GM18507 (cell line): Measurements from ENCODE around the gene ASIC2.

Experiments
- DNase-seq: peaks from one replicate; pipeline ENCODE4 v3.0.0; 2011; ENCODE audit warnings: low read depth; ENCODE audit not compliant: insufficient read length; ENCODE audit errors: extremely low spot score
- FAIRE-seq: peaks from 2 replicates; lab custom pipeline; 2011; peaks lifted over from hg19 to GRCh38; lab: Jason Lieb, UNC

Gene ASIC2

GRCh38 chr17:33291248-33292200 lies 1.6 kb downstream of the ASIC2 start:
- FAIRE-seq (no peak), DNase-seq (no peak)

GRCh38 chr17:33290253-33290652 lies 2.8 kb downstream of the ASIC2 start:
- DNase-seq, result no peak
- FAIRE-seq, result no peak

- FAIRE-seq (no peak), DNase-seq (no peak)
Measured at GRCh38 chr17:33288954-33289353, 4.1 kb downstream of the ASIC2 start.

- DNase-seq (no peak), FAIRE-seq (no peak)
Measured at GRCh38 chr17:33287096-33287725, 5.9 kb downstream of the ASIC2 start.

GRCh38 chr17:33285413-33285812 lies 7.7 kb downstream of the ASIC2 start:
- DNase-seq (no peak), FAIRE-seq (no peak)

- no peak for DNase-seq
- FAIRE-seq, result no peak
Measured at GRCh38 chr17:33284022-33284421, 9.1 kb downstream of the ASIC2 start.

- FAIRE-seq, result no peak
- DNase-seq, result no peak
Measured at GRCh38 chr17:33280162-33280943, 12.7 kb downstream of the ASIC2 start.

- FAIRE-seq (no peak), DNase-seq (no peak)
Measured at GRCh38 chr17:33277436-33278100, 15.5 kb downstream of the ASIC2 start.

GRCh38 chr17:33273743-33274410 lies 19.2 kb downstream of the ASIC2 start:
- DNase-seq (no peak), FAIRE-seq (no peak)

GRCh38 chr17:33273271-33273670 lies 19.8 kb downstream of the ASIC2 start:
- no peak for DNase-seq
- FAIRE-seq, result no peak

GRCh38 chr17:33272438-33272837 lies 20.7 kb downstream of the ASIC2 start:
- DNase-seq, result no peak
- no peak for FAIRE-seq

GRCh38 chr17:33269337-33270060 lies 23.6 kb downstream of the ASIC2 start:
- no peak for FAIRE-seq

GRCh38 chr17:33267851-33268548 lies 25.1 kb downstream of the ASIC2 start:
- FAIRE-seq, result no peak
- no peak for DNase-seq

More at GRCh38 chr17:33269337-33270060, 23.6 kb downstream of the ASIC2 start:
- no peak for DNase-seq

- no peak for FAIRE-seq
Measured at GRCh38 chr17:33267271-33267790, 25.8 kb downstream of the ASIC2 start.

GRCh38 chr17:33266611-33267010 lies 26.5 kb downstream of the ASIC2 start:
- no peak for FAIRE-seq
- no peak for DNase-seq

More at GRCh38 chr17:33267271-33267790, 25.8 kb downstream of the ASIC2 start:
- no peak for DNase-seq

GRCh38 chr17:33266116-33266515 lies 27.0 kb downstream of the ASIC2 start:
- FAIRE-seq, result no peak
- DNase-seq, result no peak

GRCh38 chr17:33263396-33263795 lies 29.7 kb downstream of the ASIC2 start:
- DNase-seq, result no peak
- no peak for FAIRE-seq
